Stomach smooth muscle (tissue), 2 donors: ENCODE results near the gene CADPS.

Experiments used
- H3K27ac ChIP-seq: one replicate; pipeline ENCODE4 v1.7.0; 2013; ENCODE audit warnings: mild to moderate bottlenecking, low read length, inconsistent platforms
- H3K27me3 ChIP-seq, 2 donors: one replicate each; pipeline ENCODE4 v1.7.0; 2013; ENCODE audit warnings: low read length in 2 of 2; ENCODE audit not compliant: insufficient read depth in 2 of 2, control insufficient read depth in 1 of 2
- H3K36me3 ChIP-seq, 2 donors: one replicate each; pipeline ENCODE4 v1.7.0; 2013; ENCODE audit warnings: low read length in 2 of 2; ENCODE audit not compliant: control insufficient read depth in 2 of 2, insufficient read depth in 2 of 2
- H3K4me1 ChIP-seq: one replicate; pipeline ENCODE4 v1.7.0; 2013; ENCODE audit warnings: low read length; ENCODE audit not compliant: control insufficient read depth, insufficient read depth
- H3K4me3 ChIP-seq, 2 donors: one replicate each; pipeline ENCODE4 v1.7.0; 2013; ENCODE audit warnings: low read length in 2 of 2
- H3K9ac ChIP-seq, 2 donors: one replicate each; pipeline ENCODE4 v1.7.0; 2013; ENCODE audit warnings: low read length in 2 of 2, mild to moderate bottlenecking in 1 of 2
- H3K9me3 ChIP-seq, 2 donors: one replicate each; pipeline ENCODE4 v1.7.0; 2013; ENCODE audit warnings: low read length in 2 of 2; ENCODE audit not compliant: control insufficient read depth in 2 of 2
- donor health status: healthy.
- donor health status: Pancreatic carcinoma.

CADPS gene

DNA sequence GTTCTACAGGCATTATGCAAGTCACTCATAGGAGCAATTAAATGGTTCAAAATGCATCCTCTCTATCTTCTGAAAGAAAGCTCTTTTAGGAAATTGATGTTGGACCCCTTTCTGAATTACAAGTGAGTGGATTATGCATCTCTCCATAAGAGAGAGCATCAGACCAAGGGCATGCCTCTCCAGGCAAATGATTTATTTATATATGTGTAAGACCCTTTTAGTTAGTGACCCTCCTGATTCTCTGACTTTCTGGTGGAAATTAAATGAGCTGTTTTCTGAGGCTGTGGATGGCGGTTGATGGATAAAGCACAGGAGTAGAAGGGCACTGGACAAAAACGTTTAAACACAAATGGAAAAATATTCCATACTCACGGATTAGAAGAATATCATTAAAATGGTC is 62.6 kb downstream of the CADPS start:
- H3K27me3 ChIP-seq, result no peaks in the 10 kb centered on the region
- no peak overlapping the region for H3K4me3 ChIP-seq
- H3K9ac ChIP-seq, result no peak overlapping the region
- no peak overlapping the region for H3K27ac ChIP-seq
- H3K9me3 ChIP-seq, result no peaks in the 10 kb centered on the region
- H3K36me3 ChIP-seq, result no peaks in the 10 kb centered on the region
- H3K4me1 ChIP-seq, result no peaks in the 10 kb centered on the region

DNA sequence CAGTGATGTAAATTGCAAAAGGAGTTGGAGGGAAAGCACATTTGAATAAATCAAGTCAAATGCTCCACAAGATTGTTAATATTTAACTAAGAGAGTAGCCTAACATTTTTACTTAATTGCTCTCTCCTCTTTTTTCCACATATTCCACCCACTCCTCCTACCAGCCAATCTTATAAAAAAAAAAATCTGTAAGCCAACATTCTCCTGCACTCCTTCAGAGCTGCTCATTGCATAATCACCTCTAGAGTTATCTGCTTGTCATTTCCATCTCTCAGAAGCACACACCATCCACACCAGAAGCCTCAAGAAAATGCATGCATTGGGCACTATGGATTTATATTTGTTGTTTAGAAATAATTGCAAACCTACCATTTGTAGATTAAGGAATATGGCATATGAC is 64.1 kb downstream of the CADPS start:
- Histone ChIP-seq H3K36me3 (no peaks in the 10 kb centered on the region), H3K9me3 (no peaks in the 10 kb centered on the region), H3K27ac (no peak overlapping the region), H3K9ac (no peak overlapping the region), H3K4me1 (no peaks in the 10 kb centered on the region), H3K27me3 (no peaks in the 10 kb centered on the region), H3K4me3 (no peak overlapping the region)

DNA sequence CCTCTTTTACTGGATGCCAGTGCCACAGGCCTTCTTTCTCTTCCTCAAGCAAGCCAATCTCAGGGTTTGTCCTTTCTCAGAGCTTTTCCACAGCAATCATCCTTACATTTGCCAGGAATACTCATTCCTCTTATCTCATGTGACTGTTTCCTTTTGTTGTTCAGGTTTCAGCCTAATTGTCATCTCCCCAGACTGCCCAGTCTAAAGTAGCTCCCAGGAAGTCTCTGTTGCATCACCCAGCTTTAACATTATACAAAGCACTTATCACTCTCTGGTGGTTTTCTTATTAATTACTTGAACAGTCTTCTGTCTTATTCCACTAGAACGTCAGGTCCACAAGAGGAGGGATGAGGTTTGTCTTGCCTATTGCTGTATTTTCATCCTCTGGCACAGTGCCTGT is 65.8 kb downstream of the CADPS start:
- no peak overlapping the region for H3K4me3 ChIP-seq
- no peaks in the 10 kb centered on the region for H3K9me3 ChIP-seq
- no peaks in the 10 kb centered on the region for H3K27me3 ChIP-seq
- H3K9ac ChIP-seq, result no peak overlapping the region
- no peaks in the 10 kb centered on the region for H3K36me3 ChIP-seq
- H3K27ac ChIP-seq, result no peak overlapping the region
- no peaks in the 10 kb centered on the region for H3K4me1 ChIP-seq

DNA sequence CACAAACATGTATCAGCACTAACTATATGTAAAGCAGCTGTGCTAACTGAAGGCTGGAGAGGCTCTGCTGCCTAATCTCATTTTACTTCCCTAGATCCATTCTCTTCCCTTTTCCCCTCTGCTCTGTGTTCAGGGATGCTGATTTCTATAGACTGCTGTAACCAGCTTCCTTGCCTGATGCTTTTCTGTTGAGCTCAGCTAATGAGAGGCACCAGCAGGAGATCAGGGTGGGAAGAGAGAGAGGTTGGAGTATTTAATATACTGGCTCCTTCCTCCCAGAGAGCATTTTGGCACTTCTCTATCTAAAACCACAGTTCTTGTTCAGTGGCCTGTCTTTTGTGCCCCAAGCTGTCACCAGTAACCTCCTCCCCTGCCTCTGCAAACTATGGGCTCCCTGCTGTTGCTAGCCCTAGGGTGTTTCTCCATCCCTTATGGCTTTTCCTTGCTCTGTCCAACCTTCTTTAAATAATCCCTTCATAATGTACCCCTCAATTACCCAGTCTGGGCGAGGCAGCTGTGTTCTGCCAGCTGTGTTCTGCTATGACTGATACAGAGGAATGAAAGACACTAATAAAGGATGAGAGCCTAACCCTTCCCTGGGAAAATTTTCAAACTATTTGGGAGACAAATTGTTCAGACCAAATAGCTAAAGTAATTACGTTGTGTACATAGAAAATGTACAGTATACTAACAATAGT is 69.5 kb downstream of the CADPS start:
- H3K9me3 ChIP-seq, result no peaks in the 10 kb centered on the region
- no peaks in the 10 kb centered on the region for H3K36me3 ChIP-seq
- H3K4me3 ChIP-seq, result no peak overlapping the region
- H3K4me1 ChIP-seq, result no peaks in the 10 kb centered on the region
- no peaks in the 10 kb centered on the region for H3K27me3 ChIP-seq
- no peak overlapping the region for H3K9ac ChIP-seq
- no peak overlapping the region for H3K27ac ChIP-seq

DNA sequence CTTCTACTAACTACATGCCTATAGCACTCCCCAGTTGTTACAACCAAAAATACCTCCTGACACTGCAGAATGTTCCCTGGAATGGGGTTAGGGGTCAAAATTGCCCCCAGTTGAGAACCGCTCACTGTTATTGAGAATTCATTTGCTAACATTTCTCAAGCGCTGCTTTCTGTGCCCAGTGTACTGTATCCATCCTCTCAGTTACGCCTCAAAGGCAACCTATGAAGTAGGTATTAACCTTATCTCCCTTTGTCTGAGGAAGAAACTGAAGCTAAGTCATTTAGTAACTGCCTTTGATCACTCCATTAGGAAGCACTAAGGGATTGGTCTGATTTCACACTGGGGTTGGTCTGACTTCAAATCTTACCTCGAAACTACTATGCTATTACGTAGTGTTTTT is 70.1 kb downstream of the CADPS start:
- no peak overlapping the region for H3K9ac ChIP-seq
- H3K4me3 ChIP-seq, result no peak overlapping the region
- H3K36me3 ChIP-seq, result no peaks in the 10 kb centered on the region
- no peak overlapping the region for H3K27ac ChIP-seq
- no peaks in the 10 kb centered on the region for H3K9me3 ChIP-seq
- H3K4me1 ChIP-seq, result no peaks in the 10 kb centered on the region
- no peaks in the 10 kb centered on the region for H3K27me3 ChIP-seq

DNA sequence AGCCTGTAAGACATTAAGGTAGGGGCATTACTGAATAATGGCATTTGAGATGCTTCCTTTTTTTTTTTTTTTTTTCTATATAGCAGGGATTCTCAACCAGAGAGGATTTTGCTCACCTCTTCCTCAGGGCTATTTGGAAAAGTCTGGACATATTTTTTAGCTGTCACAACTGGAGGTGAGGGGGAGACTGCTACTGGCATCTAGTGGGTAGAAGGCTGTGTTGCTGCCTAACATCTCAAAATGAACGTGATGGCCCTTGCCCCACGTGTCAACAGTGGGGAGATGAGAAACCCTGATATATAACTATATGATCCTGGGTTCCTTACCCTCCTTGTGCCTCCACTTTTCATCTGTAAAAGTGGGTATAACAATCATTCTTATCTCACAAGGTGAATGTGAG is 71.9 kb downstream of the CADPS start:
- H3K36me3 ChIP-seq, result no peaks in the 10 kb centered on the region
- no peaks in the 10 kb centered on the region for H3K9me3 ChIP-seq
- no peak overlapping the region for H3K9ac ChIP-seq
- no peaks in the 10 kb centered on the region for H3K27me3 ChIP-seq
- H3K4me1 ChIP-seq, result no peaks in the 10 kb centered on the region
- no peak overlapping the region for H3K4me3 ChIP-seq
- H3K27ac ChIP-seq, result no peak overlapping the region

DNA sequence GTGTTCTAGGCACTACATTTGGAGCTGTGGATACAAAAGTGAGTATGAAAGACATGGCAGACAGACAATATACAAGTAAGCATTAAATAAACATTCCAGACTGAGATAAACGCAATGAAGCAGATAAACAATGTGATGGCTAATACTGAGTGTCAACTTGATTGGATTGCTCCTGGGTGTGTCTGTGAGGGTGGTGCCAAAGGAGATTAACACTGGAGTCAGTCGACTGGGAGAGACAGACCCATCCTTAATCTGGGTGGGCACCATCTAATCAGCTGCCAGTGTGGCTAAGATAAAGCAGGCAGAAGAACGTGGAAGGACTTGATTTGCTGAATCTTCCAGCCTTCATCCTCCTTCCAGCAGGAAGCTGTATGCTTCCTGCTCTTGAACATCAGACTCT is 77.2 kb downstream of the CADPS start:
- no peaks in the 10 kb centered on the region for H3K27me3 ChIP-seq
- no peaks in the 10 kb centered on the region for H3K9me3 ChIP-seq
- no peak overlapping the region for H3K4me3 ChIP-seq
- H3K9ac ChIP-seq, result no peak overlapping the region
- H3K27ac ChIP-seq, result no peak overlapping the region
- H3K36me3 ChIP-seq, result no peaks in the 10 kb centered on the region
- no peaks in the 10 kb centered on the region for H3K4me1 ChIP-seq

DNA sequence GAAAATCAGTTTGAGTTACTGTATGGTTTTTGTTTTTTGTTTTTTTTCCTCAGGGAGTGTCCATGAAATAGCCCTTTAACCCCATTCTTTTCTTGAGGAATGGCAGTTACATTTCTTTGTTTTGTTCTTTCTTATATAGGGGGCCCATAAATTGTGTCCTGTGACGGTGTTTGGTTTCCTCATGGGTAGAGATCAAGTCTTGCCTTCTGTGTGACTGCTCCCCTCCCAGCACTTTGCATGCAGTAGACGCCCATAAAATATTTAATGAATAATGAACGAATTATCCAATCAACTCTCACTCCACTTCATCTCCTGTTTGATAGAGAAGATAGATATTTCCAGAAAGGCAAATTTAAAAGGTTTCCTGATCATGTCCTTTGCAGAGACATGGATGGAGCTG is 78.1 kb downstream of the CADPS start:
- H3K27ac ChIP-seq, result no peak overlapping the region
- H3K4me1 ChIP-seq, result no peaks in the 10 kb centered on the region
- H3K9ac ChIP-seq, result no peak overlapping the region
- H3K4me3 ChIP-seq, result no peak overlapping the region
- H3K9me3 ChIP-seq, result no peaks in the 10 kb centered on the region
- no peaks in the 10 kb centered on the region for H3K36me3 ChIP-seq
- H3K27me3 ChIP-seq, result no peaks in the 10 kb centered on the region

DNA sequence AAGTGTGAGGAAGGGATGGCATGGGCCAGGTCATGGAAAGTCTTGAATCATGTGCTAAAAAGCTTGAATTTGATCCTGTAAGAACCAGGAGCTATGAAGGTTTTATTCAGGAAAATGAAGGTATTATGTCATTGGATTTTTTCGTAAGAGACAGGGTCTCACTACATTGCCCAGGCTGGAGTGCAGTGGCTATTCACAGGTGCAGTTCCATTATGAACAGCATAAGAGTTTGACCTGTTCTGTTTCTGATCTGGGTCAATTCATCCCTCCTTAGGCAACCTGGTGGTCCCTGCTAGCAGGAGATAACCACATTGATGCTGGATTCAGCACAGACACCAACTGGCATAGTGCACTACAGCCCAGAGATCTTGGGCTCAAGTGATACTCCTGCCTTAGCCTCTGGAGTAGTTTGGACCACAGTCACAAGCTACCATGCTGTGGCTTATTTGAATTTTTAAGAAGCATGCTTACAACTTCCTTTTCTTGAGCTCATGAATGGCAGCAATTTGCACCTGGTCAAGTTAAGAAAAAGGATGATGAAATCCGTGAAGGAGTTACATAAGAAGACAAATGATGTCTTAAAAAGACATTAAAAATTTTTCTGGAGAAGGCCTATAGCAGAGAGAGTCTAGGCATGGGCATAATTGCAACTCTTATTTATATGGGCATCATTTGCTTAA is 79.1 kb downstream of the CADPS start:
- no peaks in the 10 kb centered on the region for H3K27me3 ChIP-seq
- no peak overlapping the region for H3K9ac ChIP-seq
- no peaks in the 10 kb centered on the region for H3K36me3 ChIP-seq
- no peak overlapping the region for H3K4me3 ChIP-seq
- H3K4me1 ChIP-seq, result no peaks in the 10 kb centered on the region
- no peaks in the 10 kb centered on the region for H3K9me3 ChIP-seq
- no peak overlapping the region for H3K27ac ChIP-seq

DNA sequence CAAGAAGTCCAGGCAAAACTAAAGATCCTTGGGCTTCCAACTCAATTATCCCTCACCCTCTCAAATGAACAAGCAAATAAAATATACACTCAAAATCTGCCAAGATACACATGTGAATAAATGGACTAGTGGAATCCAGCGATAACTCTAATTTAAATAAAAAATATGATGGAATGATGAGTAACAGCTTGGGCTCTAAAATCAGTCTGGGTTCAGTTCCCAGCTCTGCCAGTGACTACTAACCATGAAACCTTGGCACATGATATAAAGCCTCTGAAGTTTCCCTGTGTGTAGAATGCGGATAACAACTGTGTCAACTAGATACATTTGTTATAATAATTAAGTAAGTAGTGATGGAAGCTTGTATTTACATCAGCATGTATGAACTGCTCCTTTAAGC is 81.3 kb downstream of the CADPS start:
- Histone ChIP-seq H3K27ac (no peak overlapping the region), H3K27me3 (no peaks in the 10 kb centered on the region), H3K4me3 (no peak overlapping the region), H3K4me1 (no peaks in the 10 kb centered on the region), H3K36me3 (no peaks in the 10 kb centered on the region), H3K9ac (no peak overlapping the region), H3K9me3 (no peaks in the 10 kb centered on the region)

DNA sequence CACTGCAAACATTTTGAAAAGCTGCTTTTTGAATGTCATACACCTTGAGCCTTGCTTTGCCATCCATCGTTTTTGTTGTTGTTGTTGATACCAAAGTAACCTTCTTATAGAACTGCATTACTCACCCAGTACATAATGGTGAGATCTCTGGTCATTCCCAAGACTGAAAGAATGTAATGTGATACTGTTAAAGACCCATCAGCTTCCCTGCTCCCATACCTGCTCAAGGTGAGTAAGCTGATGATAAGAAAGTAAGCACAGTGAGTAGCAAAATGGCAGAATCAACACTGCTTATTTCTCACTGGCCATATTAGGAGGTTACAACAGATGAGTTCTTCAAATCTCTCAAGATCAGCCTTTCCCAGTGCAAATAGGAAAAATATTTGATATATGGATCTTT is 89.8 kb downstream of the CADPS start:
- H3K27ac ChIP-seq, result no peak overlapping the region
- H3K9me3 ChIP-seq, result no peaks in the 10 kb centered on the region
- H3K4me1 ChIP-seq, result no peaks in the 10 kb centered on the region
- H3K27me3 ChIP-seq, result no peaks in the 10 kb centered on the region
- no peaks in the 10 kb centered on the region for H3K36me3 ChIP-seq
- H3K9ac ChIP-seq, result no peak overlapping the region
- H3K4me3 ChIP-seq, result no peak overlapping the region
